ENCODE results near the gene ST6GALNAC4. TPM values are rescaled to one million over a fixed set of nuclear protein-coding genes. Genes with fewer than 3 reads are reported as not detected.

Gene ST6GALNAC4
- total and polyA plus RNA-seq, 10 of the 15 experiments (the other 5 are each of a cell fraction or from before 2014, with no cell fraction given) = 4.2 to 63.2 (median 35.2) TPM

GRCh38 chr9:127961155-127961490 is 44.3 kb upstream of the ST6GALNAC4 start:
- no peak for TF ChIP-seq PML (IDR thresholded peaks at IDR 0.05; ENCODE audit: low read length)
- TF ChIP-seq ZBTB11 (CRISPR knock-in tag; IDR thresholded peaks at IDR 0.05) = no peak
- TF ChIP-seq E2F8 (IDR thresholded peaks at IDR 0.05; ENCODE audit: low read depth, partially characterized antibody) = no peak
- TF ChIP-seq MTA2 (IDR thresholded peaks at IDR 0.05; ENCODE audit: low read depth) = no peak
- intact Hi-C loops (cut with micrococcal nuclease; ENCODE audit: unreplicated experiment) = no loop called here
- H3K27me3 ChIP-seq (replicated peaks in 1 of 2; ENCODE audit: control insufficient read depth in 2 of 2, insufficient read depth in 2 of 2, low read length in 1 of 2) = no peaks in the 10 kb centered on the region
- no peak overlapping the region for H2AFZ ChIP-seq (ENCODE audit: control insufficient read depth, low read depth, low read length)
- WGBS (ENCODE audit: insufficient coverage, insufficient replicate concordance, low lambda C conversion rate, missing lambda C conversion rate) = 69% methylated on average over 2 of the region's 2 CpGs
- in situ Hi-C loops (cut with MboI) = loop anchor here (10.0 kb wide), 1 partner anchor 74 kb away; no protein-coding TSS in a partner anchor
- POLR2A ChIA-PET = interaction anchor here (0.7 to 1.2 kb wide), 2 partner anchors 9 to 24 kb away, joined by 3 read pairs; no protein-coding TSS in a partner anchor
- no peaks in the 10 kb centered on the region for H3K9me3 ChIP-seq (replicated peaks; ENCODE audit: control insufficient read depth, insufficient read depth, low read length)
- H4K20me1 ChIP-seq (ENCODE audit: control insufficient read depth, insufficient read depth) = no peaks in the 10 kb centered on the region
- FAIRE-seq (no peak), DNase-seq (ENCODE audit: low read depth, low spot score) (no peak), ATAC-seq (no peak)
- CTCF ChIA-PET = interaction anchor here (1.0 to 1.1 kb wide), 2 partner anchors 17 to 74 kb away, joined by 3 read pairs; no protein-coding TSS in a partner anchor
- no peak overlapping the region for H3K27ac ChIP-seq (ENCODE audit: control insufficient read depth, insufficient read depth)
- peaks cover 12% of the 10 kb centered on the region for H3K4me1 ChIP-seq (ENCODE audit: control insufficient read depth, insufficient read depth, low read length)
- SMC1A ChIA-PET (ENCODE audit: uncharacterized antibody, unreplicated experiment) = no interaction called here
- RAD21 ChIA-PET (ENCODE audit: unreplicated experiment) = interaction anchor here (1.1 kb wide), 1 partner anchor 74 kb away, joined by 3 read pairs; no protein-coding TSS in a partner anchor
- no peak overlapping the region for H3K4me2 ChIP-seq (ENCODE audit: control insufficient read depth, insufficient read depth)
- H3K79me2 ChIP-seq (ENCODE audit: control insufficient read depth, insufficient read depth, low read length) = no peaks in the 10 kb centered on the region; the same call in none of the 2 replicates
- BruUV-seq (replicated peaks) = no TSS peak
- H3K9ac ChIP-seq (ENCODE audit: control insufficient read depth, insufficient read depth, low read length) = no peak overlapping the region
- no peak overlapping the region for H3K4me3 ChIP-seq
- no peaks in the 10 kb centered on the region; a peak in 2 of 4 replicates for H3K36me3 ChIP-seq (ENCODE audit: control insufficient read depth in 2 of 2, insufficient read depth in 2 of 2, low read length in 1 of 2)
